GM19463 (cell line): ENCODE data around the gene STARD9.

Source experiments
- ATAC-seq: cut with Tn5 transposase; IDR thresholded peaks from one replicate; pipeline ENCODE4 v1.9.1; 2021; ENCODE audit warnings: mild to moderate bottlenecking, moderate library complexity; ENCODE audit not compliant: unreplicated experiment

The STARD9 gene

DNA sequence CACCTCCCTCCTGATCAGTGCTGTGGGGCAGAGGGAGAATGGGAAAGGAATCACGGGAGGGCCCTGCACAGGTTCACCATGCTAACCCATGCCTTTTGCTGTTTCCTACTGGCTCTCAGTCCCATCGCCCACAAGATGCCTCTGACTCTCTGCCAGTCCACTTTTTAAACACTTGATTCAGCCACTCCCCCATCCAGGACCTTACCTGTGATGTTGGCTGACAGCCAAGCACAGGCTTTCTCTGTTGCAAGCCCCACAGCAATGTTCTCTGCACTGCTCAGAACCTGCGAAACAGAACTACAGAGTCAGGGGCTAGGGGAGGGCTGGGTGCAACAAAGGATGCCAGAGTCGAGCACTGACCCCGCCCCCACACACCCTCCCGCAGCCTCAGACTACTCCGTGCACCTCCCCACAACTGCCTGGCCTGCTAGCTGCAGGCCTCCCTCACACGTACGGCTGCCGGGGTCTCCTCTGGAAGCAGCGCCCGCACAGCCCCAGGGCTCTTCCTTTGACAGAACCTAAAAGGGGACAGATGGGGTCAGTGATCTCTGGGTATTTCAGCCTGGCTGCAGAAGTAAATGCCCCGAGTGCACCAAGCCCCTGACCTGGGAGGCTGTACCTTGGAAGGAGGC, 152.5 kb downstream of the STARD9 start:
- no peak for ATAC-seq

DNA sequence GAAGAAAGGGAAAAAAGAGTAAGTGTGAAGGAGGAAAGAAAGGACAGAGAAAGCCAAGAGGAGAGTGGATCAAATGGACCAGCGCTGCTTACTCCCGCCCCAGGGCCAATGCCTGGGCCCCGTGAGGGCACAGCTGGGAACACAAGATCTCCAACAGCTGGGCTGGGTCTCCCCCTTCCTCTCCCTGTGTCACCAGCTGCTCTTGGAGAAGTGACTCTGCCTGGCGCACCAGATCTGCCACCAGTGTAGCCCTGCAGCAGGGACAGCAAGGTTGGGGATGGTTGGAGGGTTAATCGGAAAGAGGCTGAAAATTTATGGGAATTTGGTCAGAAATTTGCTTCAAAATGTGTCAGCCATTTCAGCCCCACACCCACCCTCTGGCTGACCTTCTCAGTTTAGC, 153.2 kb downstream of the STARD9 start:
- no peak for ATAC-seq

- ATAC-seq = no peak
Observed at GRCh38 chr15:42728972-42729371, 153.6 kb downstream of the STARD9 start.

DNA sequence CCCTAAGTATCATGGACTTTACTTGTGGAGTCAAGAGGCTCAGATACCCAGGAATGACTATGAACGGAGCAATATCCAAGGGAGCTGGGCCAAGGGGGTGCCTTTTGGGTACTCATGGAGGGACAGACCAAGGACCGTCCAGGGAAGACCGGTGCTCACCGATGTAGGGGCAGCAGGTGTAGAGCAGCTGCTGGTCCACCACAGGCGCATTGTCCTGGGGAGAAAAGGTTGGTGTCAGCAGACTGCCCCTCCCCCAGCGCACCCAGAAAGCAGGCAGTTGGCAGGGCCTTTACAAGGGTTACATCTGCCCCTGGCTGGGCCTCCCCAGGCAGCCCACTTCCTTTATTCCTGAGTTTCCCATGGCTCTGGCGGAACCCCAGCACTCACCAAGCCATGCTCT, 154.0 kb downstream of the STARD9 start:
- ATAC-seq = no peak

GRCh38 chr15:42730135-42730534, 154.7 kb downstream of the STARD9 start:
- ATAC-seq = no peak

DNA sequence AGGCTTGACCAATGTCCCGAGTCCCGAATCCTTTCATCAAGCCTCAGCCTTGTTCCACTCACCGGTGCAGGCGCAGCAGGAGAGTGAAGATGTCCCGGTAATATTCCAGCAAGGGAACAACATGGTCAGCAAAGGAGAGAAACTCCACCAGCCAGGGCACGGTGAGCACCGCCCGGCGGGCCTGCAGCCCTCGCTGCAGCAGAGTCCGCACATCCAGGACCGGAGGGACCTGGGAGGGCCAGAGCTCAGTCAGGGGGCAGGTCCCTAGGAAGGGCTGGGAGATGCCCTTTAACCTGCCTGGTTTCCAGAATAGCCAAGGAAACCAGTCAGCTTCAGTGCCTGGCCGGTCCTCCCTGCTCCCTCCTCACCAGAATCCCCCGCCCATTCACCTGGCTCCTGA, 155.1 kb downstream of the STARD9 start:
- ATAC-seq = no peak

- no peak for ATAC-seq
Observed at GRCh38 chr15:42731461-42731860, 156.1 kb downstream of the STARD9 start.

GRCh38 chr15:42732095-42732827, 156.9 kb downstream of the STARD9 start:
- no peak for ATAC-seq

DNA sequence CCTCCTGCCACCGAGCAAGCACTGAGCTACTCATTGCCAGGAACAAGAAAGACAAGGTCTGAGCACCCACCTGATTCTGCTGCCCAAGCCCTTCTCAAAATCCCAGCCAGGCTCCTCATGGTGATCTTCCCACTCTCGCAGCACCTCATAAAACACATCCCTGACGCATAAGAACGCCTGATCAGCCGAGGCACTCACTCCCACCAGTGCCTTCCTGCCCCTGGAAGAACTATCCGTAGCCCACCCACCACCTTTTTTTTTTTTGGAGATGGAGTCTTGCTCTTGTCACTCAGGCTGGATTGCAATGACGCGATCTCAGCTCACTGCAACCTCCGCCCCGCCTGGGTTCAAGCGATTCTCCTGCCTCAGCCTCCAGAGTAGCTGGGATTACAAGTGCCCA, 157.6 kb downstream of the STARD9 start:
- ATAC-seq = no peak

- ATAC-seq = no peak
Observed at GRCh38 chr15:42734076-42734672, 158.8 kb downstream of the STARD9 start.

GRCh38 chr15:42735382-42736165, 160.2 kb downstream of the STARD9 start:
- ATAC-seq = no peak

DNA sequence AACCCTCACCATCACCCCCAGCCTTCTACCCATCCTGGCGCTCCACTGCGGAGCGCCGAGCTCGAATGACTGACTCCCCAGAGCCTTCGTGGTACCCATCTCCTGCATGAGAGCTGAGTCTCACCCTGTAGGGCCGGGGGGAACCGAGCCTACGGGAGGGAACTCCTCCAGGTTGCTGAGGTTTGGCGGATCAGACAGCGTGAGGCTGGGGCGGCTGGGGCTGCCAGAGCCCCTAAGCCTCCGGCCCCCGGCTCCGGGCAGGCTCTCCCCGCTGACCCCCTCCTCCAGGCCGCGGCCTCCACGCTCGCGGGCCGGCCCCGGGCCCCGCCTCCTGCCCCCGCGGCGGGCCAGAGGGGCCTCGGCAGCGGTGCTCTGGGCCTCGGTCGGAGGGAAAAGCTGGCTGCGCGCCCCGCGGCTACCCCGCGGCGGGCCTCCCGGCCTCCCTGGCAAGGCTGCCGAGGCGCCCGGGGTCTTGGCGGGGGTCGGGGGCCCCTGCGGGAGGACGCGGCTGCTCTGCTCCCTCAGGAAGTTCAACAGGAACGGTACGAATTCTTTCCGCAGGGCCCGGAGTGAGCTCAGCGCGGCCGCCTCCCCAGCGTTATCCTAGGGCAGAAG, 160.9 kb downstream of the STARD9 start:
- peak; percentile 34 for ATAC-seq

DNA sequence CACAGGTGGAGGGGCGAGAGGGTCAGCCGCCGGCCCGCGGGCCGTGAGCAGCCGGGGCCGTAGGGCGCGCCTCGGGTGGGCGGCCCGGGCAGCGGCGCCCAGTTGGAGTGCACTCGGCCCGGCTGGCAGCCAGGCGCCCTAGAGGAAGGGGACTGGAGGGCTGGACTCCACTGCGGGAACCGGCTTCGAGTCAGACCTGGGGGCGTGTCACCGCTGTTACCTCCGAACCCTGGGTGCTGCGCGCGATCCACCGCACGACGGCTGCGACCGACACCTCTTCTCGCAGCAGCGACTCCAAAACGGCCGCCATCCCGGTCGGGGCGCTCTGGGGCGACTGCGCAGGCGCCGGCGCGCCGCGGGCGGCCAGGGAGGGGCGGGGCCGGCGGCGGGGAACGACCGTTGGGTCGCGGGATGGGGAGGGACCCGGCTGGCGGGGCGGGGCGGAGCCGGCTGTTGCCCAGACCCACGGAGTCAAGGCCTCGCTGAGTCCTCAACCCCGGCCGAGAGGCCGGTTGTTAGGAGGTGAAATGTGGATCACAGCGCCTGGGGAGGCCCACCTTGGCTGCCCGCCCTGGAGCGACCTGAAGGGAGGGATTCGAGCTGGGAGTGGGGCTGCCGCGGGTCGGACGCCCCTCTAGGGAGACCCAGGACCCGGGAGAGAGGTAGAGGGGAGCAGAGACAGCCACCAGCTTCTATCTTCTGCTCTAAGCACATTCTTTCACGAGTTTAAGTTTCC, 161.6 kb downstream of the STARD9 start, which contains the start of gene CDAN1:
CDAN1 (minus strand) TSS at position 336 of the 736 bp plus-strand sequence; CDS start at position 310, 26 bp downstream.
- ATAC-seq = peak; percentile 86

GRCh38 chr15:42737529-42738328, 162.3 kb downstream of the STARD9 start:
- ATAC-seq = no peak

DNA sequence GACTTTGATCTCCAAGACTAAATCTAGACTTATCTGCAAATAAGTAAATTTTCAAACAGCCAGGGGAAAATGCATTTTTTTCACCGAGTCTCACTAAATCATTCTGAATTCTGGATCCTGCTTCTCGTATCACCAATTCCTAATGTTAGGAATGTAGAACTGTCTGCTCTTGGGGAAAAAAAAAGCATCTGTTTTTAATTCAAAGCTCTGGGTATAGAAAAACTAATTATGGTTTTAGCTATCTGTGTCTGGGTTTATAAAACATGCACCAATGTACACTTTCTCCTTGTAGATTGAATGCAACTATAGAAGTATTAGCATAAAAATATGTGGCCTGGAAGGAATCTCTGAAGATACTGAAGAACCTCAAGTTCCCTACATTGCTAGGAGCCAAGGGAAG, 166.3 kb downstream of the STARD9 start:
- ATAC-seq = no peak

- no peak for ATAC-seq
Observed at GRCh38 chr15:42742149-42742548, 166.7 kb downstream of the STARD9 start.

- ATAC-seq = no peak
Observed at GRCh38 chr15:42744195-42744594, 168.8 kb downstream of the STARD9 start.

GRCh38 chr15:42749266-42749665, 173.9 kb downstream of the STARD9 start:
- ATAC-seq = no peak

- ATAC-seq = no peak
Observed at GRCh38 chr15:42750306-42750705, 174.9 kb downstream of the STARD9 start.
